NOMO-1 (cell line): ENCODE data around the gene PDE1A.

Experiments
- DNase-seq, 2 experiments: peaks; one replicate each; lab custom pipeline; 2025; ENCODE audit not compliant: unreplicated experiment in 2 of 2; lab: John Stamatoyannopoulos, UW

The PDE1A gene

DNA sequence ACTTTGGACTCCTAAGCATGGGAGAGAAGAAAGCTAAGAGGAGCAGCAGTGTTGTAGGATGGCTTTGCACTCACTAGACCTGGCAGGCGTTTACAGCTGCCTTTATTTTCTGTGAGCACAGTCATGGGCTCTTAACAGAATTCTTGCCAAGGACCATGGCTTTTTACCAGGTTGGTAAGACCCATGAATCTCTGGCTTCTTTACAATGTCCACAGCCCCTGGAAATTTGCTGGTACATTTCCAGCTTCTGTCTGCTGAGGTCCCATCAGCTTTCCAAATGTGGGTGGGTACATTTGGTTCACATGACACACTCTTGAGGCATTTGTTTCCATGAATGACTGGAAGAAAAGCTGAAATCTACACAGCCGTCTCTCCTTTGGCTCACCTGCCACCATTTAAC is 278.5 kb downstream of the PDE1A start:
- no peak for DNase-seq

DNA sequence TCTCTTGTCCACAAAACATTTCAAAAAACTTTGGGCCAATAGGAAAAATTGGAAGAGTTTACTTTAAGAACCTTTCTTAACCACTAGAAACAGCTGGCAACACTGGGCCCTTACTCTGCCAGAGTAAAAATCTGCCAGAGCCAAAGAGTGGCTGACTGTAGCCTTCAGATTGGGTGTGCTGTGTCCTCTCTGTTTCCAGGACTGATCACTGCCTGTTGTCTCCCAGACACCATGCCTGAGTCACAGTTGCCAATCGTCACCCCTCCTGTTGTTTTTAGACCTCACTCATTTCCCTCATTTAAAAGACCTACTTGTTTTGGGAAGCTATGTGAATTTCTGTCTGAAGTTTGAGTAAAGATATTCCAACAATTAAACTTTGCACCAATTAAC is 282.1 kb downstream of the PDE1A start:
- DNase-seq: no peak

DNA sequence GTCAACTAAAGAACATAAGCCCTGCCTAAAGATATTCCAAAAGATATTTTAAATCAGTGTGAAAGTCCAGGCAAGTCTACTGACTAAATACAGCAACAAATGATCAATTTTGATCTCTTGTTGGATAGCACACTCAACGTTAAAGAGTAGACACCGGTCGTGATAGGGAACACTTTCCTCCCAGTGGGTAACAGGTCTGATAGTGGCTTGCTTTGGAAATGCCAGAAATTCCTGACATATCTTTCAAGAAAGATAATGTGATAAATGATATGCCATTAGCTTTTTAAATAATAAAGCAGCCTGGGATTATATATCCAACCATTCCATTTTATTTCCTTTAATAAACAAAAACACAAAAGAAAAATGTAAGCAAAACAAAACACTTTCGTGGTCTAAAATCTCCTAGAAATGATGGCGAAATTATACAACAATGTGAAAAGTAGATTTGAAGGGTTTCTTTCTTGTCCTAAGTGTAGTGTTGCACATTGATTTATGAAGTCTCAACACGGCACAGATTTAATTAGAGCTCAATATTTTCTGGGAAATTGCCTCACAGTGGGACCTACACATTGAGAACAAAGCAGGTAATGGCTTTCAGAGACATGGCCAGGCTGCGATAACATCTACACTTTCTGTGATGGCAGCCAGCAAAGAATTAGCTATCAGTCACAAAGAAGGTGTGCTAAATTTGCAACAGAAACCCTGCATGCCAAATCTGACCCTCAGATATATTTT is 282.6 kb downstream of the PDE1A start:
- no peak for DNase-seq

DNA sequence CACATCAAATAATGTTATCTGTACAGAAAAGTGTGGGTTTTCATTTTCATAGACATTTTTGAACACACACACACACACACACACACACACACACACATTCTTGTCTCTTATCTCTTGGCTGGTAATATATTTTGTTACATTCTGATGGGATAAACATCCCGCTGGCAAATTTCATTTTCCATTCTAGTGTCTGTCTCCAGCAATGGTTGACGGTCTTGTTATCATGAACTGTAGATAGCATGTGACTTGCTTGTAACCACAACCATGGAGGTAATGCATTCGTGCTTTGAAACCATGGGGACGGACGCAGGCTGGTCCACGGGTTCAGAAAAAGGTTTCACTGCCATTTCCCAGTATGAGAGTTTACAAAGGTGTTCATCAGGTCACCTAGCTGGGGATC is 284.8 kb downstream of the PDE1A start:
- DNase-seq: no peak

DNA sequence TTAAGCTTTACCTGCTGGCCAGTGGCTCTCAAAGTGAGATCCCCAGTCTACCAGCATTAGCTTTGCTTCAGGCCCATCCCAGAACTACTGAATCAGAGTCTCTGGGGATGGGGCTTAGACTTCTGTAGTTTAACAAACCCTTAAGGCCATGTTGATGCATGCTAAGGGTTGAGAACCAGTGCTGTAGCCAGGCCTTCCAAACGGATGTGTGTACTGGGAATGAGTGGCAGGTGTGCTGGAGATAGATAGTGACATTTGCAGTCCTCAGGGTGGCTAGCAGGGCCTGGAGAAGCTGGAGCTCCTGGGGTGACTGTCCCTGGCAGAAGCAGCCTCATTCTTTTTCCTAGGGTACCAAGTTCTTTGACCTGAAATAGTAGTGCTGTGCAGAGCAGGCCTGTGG is 292.6 kb downstream of the PDE1A start:
- DNase-seq: no peak

DNA sequence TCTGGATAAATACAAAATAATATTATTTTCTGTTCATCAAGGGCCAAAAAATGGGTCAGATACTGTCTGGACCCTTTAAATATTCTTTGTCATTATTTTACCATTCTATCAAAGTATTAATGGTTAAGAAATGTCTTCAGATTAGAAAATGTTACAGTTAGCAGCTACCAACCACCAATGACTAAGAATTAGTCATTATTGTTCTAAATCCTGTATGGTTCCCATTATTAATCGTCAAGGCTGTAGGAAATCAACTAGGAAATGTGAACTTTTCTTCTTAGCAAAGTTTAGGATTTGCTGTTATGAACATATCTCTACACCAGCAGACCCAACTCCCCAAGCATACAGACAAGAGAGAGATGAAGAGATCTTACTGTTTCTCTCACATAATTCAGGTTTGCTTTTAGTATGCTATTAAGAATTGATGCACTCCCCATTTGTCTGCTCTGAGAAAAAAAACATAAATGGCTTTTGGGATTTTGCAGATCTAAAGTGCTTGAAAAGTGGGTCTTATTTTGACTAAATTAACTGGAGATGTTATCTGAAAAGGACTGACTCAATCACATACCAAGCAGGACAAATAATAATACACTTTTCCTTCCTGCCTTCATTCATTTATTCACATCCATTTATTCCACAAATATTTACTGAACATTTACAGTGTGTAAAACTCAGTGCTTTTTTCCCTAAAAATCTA is 293.5 kb downstream of the PDE1A start:
- no peak for DNase-seq

DNA sequence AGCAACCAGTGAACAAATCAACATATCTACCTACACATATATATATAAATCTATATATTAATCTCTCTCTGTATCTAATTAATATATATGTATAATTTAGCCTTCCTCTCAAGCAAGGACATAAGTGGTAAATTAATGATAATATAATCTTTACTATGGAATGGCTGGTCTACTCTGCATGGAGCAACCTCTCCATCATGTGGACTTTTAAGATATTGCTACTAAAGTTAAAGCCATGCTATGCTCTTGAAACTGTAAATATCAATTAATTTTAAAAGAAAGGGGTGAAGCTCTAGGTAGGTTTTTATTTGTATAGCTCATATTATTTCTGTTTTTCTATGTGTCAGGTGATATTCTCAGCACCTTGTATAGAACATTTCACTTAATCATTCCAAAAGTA is 294.2 kb downstream of the PDE1A start:
- no peak for DNase-seq

DNA sequence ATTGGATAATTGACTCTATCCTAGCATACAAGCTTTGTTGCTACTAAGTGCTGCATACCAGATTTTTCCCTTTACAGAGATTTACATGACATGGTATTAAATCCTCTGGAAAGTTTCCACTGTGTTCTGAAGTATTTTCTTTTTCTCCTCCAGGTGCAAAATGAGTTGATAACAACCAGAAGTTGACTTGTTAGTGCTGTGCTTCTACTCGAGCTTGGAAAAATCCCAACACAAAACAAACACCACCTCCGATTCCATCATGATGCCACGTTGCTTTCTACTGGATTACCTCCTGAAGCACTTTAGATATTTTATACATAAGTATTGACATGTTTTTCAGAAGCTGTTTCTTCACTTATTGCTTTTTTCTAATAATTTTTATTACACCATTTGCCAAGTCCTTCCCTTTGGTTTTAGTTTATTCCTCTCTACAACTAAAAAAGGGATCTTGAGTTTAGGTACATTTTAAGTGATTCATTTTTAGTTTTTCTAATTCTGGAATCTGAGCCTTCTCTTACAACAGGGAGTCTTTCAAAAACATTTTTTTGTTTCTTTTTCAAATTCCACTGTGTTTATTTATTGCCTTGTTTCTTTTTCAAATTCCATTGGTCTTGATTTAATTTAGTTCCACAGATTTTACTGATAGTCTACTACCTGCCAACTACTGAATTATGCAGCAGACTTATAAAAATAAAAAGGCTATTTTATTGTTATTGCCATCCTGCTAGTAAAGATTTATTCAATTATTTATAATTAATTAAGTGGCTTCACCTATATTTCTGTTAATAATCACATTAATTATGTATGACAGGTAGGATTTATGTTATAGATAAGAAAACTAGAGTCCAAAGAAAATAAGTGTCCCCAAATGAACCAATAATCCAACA is 297.8 kb downstream of the PDE1A start:
- no peak for DNase-seq

DNA sequence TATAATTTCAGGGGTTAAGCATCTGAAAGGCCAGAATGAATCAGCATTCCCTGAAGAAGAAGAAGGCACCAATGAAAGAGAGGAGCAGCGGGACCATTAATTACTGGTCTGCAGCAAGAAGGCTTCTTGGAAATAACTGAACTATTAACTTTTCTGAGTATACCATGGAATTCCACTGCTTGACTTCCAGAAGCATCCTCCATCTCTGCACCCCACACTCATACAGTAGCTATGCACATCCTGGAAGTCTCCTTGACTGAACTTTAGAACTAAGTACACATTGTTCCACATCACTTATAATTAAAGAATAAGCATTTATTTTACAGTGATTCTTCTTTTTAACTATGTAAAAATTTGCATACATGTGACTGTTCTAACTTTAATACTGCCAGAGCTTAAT is 309.6 kb downstream of the PDE1A start:
- DNase-seq: no peak

DNA sequence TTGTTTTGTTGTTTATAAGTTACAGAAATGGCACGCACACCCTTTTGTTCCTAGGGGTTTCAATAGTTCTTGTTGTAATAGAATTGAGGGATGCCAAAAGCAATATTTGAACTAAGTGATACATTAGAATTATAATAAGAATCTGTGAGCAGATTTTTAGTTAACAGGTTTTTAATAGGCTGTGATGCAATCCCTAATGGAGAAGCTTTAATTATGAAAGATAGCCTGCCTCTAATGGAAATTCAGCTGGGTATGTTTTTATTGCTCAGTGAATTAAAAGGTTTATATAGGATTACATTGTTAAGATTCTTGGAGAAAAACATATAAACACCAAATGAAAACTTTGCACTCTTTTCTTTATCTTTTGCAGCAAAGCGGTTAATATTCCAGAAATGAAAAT is 310.1 kb downstream of the PDE1A start:
- no peak for DNase-seq

DNA sequence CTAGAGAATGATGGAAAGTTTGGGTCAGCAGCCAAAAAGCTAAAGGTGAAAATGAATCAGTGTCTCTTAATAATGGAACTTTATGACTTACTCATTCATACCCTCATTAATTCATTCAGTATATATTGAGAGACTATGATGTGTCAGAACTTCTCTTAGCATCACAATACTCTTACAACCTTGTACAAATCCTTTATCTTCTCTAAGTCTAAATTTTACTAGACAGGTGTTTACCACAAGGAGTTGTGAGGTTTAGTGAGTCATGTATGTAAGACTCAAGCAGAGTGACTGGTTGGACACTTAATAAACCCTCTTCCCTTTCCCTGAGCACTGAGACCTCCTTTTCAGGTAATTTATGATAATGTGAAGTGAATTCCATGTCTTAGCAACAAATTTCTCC is 311.6 kb downstream of the PDE1A start:
- no peak for DNase-seq

DNA sequence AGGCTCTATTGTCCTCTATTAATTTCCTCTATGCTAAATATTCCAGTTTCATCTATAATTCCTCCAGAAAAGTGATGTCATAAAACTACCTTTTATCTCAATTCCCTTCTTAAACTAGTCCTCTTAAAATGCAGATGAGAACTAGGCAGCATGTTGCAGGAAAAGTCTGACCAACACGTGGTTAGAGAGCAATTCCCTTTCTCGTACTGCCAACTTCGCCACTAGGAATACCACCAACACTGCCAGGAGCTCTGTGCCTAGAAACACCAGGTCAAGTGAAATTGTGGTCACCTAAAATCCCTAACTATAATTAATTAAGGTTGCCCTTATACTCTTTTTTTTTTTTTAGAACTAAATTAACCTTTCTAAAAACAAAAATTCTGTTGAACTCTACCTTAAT is 313.5 kb downstream of the PDE1A start:
- no peak for DNase-seq

DNA sequence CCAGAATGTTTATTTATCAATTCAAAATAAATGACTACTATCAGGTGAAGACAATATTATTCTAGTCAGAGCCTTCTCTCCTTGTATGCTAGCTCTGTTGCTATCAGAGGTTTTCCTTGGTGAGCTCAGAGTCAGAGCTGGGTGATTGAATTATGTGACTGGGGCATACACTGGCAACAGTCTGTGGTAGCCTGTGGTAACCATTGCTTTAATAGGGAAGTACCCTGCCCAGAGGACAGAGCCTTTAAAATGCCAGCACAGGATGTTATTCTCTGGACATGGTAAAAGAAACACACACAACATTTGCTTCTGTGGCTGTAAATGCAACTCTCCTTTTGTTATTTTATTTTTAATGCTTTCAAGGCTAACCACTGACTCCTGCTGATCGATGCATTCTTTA is 316.5 kb downstream of the PDE1A start:
- peak in 1 of 2 experiments; percentile 13 for DNase-seq

DNA sequence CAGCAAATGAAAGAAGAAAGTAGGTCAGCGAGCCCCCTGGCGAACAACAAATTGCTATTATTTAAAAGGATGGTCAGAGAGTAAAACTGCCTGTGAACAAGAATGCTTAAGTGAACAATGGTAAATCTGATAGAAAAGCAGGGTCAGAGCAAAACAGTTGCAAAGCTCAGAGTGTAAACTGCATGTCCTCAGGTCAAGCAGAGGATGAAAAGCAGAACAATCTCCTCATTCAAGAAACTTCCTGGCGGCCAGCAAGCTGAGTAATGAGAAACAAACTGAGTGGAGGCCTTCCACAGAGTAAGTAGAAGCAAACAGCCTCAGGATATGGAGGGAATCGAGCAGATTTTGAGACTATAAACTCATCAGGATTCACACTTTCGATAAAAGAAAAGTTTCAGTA is 323.3 kb downstream of the PDE1A start:
- no peak for DNase-seq

DNA sequence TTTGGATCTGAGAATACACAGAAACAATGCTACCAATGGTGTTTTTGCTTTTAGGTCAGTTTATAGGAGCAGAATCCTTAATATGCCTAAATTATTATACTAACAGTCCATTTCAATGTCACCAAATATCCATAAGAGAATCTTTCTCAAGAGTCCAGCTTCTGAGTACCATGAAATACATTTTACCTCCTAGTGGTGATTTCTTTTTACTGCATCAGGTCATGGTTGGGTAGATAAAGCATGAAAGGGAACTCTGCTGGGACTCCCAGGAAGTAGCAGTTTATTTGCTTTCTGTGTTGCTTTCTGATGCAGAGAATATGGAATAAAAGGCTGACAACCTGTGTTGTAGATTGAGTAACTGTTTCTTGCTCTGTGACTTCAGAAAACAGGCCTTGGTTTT is 325.6 kb downstream of the PDE1A start:
- peak in 1 of 2 experiments; percentile 27 for DNase-seq

DNA sequence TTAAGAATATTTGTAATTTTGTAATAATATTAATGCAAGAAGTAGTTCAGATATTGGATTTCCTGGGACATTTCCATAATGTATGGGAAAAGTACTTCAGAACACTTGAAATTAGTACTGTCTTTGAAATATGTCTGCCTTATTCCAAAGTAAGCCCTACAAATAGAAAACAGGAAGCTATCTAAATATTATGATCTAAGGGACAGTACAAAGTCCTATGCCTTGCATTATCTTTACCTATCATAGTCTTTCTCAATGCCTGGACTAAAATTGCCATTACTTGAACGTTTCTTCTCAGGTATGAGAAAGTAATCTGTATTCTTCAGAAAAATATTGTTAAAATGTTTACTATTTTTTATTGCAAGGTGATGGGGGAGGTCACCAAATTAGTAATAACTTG is 328.2 kb downstream of the PDE1A start:
- no peak for DNase-seq

DNA sequence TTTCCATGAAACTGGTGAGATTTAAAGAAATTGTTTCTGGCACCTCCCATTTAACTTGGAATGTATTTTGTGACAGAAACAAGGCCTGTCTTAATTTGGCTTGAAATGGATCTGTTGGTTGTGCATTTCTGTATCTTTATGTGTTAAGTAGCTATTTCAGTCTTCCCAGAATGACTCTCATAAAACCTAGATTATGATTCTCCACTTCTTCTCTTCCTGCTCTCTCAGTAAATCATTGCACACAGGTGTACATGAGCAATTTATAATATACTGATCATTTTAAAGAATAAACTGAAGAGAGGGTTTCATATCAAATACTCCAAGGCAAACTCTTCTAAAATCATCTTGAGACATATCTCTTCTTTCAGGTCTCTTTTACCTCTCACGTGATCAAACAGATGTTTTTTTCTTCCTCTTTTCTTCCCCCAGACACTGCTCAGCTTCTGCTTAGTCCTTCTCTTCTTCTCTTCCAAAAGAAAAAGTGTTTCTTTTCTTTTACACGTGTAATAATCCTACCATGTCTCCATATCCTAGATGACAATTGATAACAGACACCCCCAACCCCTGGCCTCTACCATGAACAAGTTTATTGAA is 329.2 kb downstream of the PDE1A start:
- peak; percentile 18 to 78 for DNase-seq

DNA sequence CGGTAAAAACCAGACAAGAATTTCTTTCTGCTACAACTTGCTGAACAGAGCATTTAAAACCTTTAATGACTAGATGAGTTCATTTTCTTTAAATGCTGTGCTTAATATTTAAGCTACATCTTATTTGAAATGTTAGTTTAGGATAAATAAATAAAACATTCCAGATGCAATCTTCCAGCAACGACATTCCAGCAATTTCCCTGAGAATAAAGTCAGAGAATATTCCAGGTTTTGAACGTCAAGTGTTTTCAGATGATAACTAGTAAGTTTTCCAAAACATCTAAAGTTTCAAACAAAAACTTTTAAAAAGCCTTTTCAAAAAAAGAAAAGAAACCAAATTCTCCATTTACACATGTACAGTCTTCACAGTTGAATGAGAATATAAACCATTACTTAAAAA is 336.4 kb downstream of the PDE1A start:
- no peak for DNase-seq
